Measurements from ENCODE around the gene DOHH.

DNA sequence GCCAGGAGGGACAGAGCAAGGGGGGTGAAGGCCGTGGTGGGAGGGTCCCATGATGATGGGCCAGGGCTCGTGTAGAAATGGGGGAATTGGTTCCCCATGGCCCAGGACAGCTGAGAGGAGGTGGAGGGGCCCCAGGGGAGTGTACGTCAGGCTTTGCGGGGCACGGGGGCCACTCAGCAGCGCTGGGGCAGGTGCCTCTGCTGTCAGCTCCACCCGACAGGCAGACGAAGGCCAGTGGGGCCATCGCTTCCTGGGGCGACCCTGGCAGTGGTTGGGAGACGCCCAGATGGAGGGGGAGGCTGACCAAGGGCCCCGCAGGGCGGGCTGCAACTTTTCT, 36.6 kb upstream of the DOHH start:
- TF ChIP-seq POLR2A (IDR thresholded peaks at IDR 0.05; ENCODE audit: low read depth) (no peak), EP300 (IDR thresholded peaks at IDR 0.05) (no peak), POLR2AphosphoS5 (IDR thresholded peaks at IDR 0.05) (no peak), CTCF (IDR thresholded peaks at IDR 0.05) (no peak)

Data from esophagus muscularis mucosa (tissue), 4 donors.